H1 (cell line): ENCODE measurements around the gene UFC1. TPM values are rescaled to one million over a fixed set of nuclear protein-coding genes. Genes with fewer than 3 reads are reported as not detected.

Source experiments
- CTCF ChIA-PET: fragments of 300-600 bp; sonication (Branson Sonifier 250); formaldehyde crosslinking; loops from one replicate; lab custom pipeline; 2021; ENCODE audit not compliant: partially characterized antibody; lab: Charles Lee
- POLR2A ChIA-PET: fragments of 300-600 bp; sonication (Branson Sonifier 250); formaldehyde crosslinking; loops from one replicate; lab custom pipeline; 2021; ENCODE audit warnings: inconsistent platforms; ENCODE audit not compliant: partially characterized antibody; lab: Charles Lee
- DNase-seq, 2 experiments: peaks; one replicate each; pipeline versions ENCODE4 v3.0.0 to v3.0.0-alpha.2; 2010 to 2022; ENCODE audit warnings: low spot score in 2 of 2, low read depth in 1 of 2, mixed read lengths in 1 of 2
- FAIRE-seq: peaks from 2 replicates; lab custom pipeline; 2011; peaks lifted over from hg19 to GRCh38; lab: Jason Lieb, UNC
- H2AFZ ChIP-seq: 2 replicates; pipeline ENCODE4 v1.8.1; 2012; ENCODE audit warnings: low read length, inconsistent platforms
- H2AK5ac ChIP-seq: 2 replicates; pipeline ENCODE4 v1.6.1; 2013; ENCODE audit warnings: low read depth, low read length
- H2BK120ac ChIP-seq: replicated peaks from 2 replicates; pipeline ENCODE3; 2013; ENCODE audit warnings: low read depth, low read length, inconsistent platforms
- H2BK12ac ChIP-seq: 2 replicates; pipeline ENCODE4 v1.6.1; 2013; ENCODE audit warnings: low read depth, low read length
- H2BK15ac ChIP-seq: 2 replicates; pipeline ENCODE4 v1.6.1; 2013; ENCODE audit warnings: low read length
- H2BK20ac ChIP-seq: 2 replicates; pipeline ENCODE4 v1.6.1; 2013; ENCODE audit warnings: low read length
- H2BK5ac ChIP-seq: 2 replicates; pipeline ENCODE4 v1.6.1; 2013; ENCODE audit warnings: low read depth, low read length
- H3K14ac ChIP-seq: 2 replicates; pipeline ENCODE4 v1.6.1; 2013; ENCODE audit warnings: inconsistent platforms; ENCODE audit not compliant: insufficient read length
- H3K18ac ChIP-seq: 2 replicates; pipeline ENCODE4 v1.6.1; 2013; ENCODE audit warnings: low read length; ENCODE audit errors: extremely low read depth
- H3K23ac ChIP-seq: 2 replicates; pipeline ENCODE4 v1.6.1; 2013; ENCODE audit warnings: inconsistent platforms; ENCODE audit not compliant: insufficient read length
- H3K23me2 ChIP-seq: 2 replicates; pipeline ENCODE4 v1.6.1; 2013; ENCODE audit warnings: low read depth, low read length
- H3K27ac ChIP-seq: 2 replicates; pipeline ENCODE4 v1.6.1; 2011; ENCODE audit warnings: low read depth, low read length, inconsistent platforms
- H3K27me3 ChIP-seq, 4 experiments: replicated peaks in 1 of 4; 1 replicate in 1 of 4; 2 replicates in 3 of 4; pipeline versions ENCODE4 v1.6.1 to v1.8.1; 2011 to 2013; ENCODE audit warnings: low read length in 3 of 4, mild to moderate bottlenecking in 3 of 4, inconsistent platforms in 2 of 4, mixed read lengths in 2 of 4, moderate library complexity in 1 of 4; ENCODE audit not compliant: control insufficient read depth in 3 of 4, insufficient read depth in 3 of 4; ENCODE audit errors: extremely low read depth in 1 of 4
- H3K36me3 ChIP-seq, 4 experiments: 2 replicates each; pipeline versions ENCODE4 v1.6.1 to v1.8.1; 2011 to 2013; ENCODE audit warnings: mild to moderate bottlenecking in 4 of 4, low read length in 3 of 4, moderate library complexity in 2 of 4, control low read depth in 1 of 4, inconsistent platforms in 1 of 4; ENCODE audit not compliant: insufficient read depth in 4 of 4, control insufficient read depth in 2 of 4
- H3K4ac ChIP-seq: replicated peaks from 2 replicates; pipeline ENCODE3; 2013; ENCODE audit warnings: low read length, low read depth, mixed read lengths, inconsistent platforms; ENCODE audit not compliant: insufficient read length
- H3K4me1 ChIP-seq, 4 experiments: replicated peaks in 1 of 4; 1 replicate in 1 of 4; 2 replicates in 3 of 4; pipeline versions ENCODE4 v1.6.1 to v1.8.1; 2011 to 2013; ENCODE audit warnings: low read length in 3 of 4, inconsistent platforms in 2 of 4, mixed read lengths in 1 of 4; ENCODE audit not compliant: insufficient read depth in 4 of 4, control insufficient read depth in 3 of 4
- H3K4me2 ChIP-seq, 2 experiments: 2 replicates each; pipeline versions ENCODE4 v1.6.1 to v1.8.1; 2011 to 2013; ENCODE audit warnings: low read depth in 2 of 2, low read length in 2 of 2, control low read depth in 1 of 2, inconsistent platforms in 1 of 2, mild to moderate bottlenecking in 1 of 2; ENCODE audit not compliant: insufficient read depth in 1 of 2
- H3K4me3 ChIP-seq, 4 experiments: fragments of 200-600, 300-600 bp in 1 of 4; sonication (generic), shearing (Covaris generic), sonication (Bioruptor Twin) in 1 of 4; 2 replicates each; pipeline versions ENCODE4 v1.5.1 to v1.8.1; 2011 to 2016; ENCODE audit warnings: low read length in 4 of 4, low read depth in 3 of 4, control low read depth in 2 of 4, inconsistent platforms in 2 of 4, mild to moderate bottlenecking in 2 of 4, mixed read lengths in 1 of 4, moderate library complexity in 1 of 4; ENCODE audit not compliant: insufficient read depth in 2 of 4; ENCODE audit errors: extremely low read depth in 1 of 4
- H3K56ac ChIP-seq: replicated peaks from 2 replicates; pipeline ENCODE3; 2013; ENCODE audit warnings: low read depth, mild to moderate bottlenecking, mixed read lengths, low read length, inconsistent platforms; ENCODE audit not compliant: insufficient read length
- H3K79me1 ChIP-seq: 2 replicates; pipeline ENCODE4 v1.6.1; 2013; ENCODE audit warnings: low read depth, low read length, control low read depth
- H3K79me2 ChIP-seq, 2 experiments: 2 replicates each; pipeline versions ENCODE4 v1.6.1 to v1.8.1; 2012 to 2013; ENCODE audit warnings: low read length in 2 of 2, mild to moderate bottlenecking in 2 of 2, inconsistent platforms in 1 of 2; ENCODE audit not compliant: insufficient read depth in 2 of 2, control insufficient read depth in 1 of 2
- H3K9ac ChIP-seq, 4 experiments: replicated peaks in 1 of 4; 1 replicate in 1 of 4; 2 replicates in 3 of 4; pipeline versions ENCODE4 v1.6.1 to v1.8.1; 2011 to 2013; ENCODE audit warnings: low read depth in 3 of 4, low read length in 3 of 4, control low read depth in 2 of 4, mild to moderate bottlenecking in 2 of 4, moderate library complexity in 2 of 4, inconsistent platforms in 1 of 4; ENCODE audit errors: extremely low read depth in 1 of 4
- H3K9me3 ChIP-seq, 2 experiments: 2 replicates each; pipeline versions ENCODE4 v1.6.1 to v1.8.1; 2012 to 2013; ENCODE audit warnings: mild to moderate bottlenecking in 2 of 2, moderate library complexity in 2 of 2, control low read depth in 1 of 2, inconsistent platforms in 1 of 2, low read depth in 1 of 2, low read length in 1 of 2, mixed read lengths in 1 of 2; ENCODE audit not compliant: insufficient read depth in 2 of 2
- H4K20me1 ChIP-seq, 2 experiments: replicated peaks in 1 of 2; 2 replicates each; pipeline versions ENCODE3 to v1.8.1; 2011 to 2013; ENCODE audit warnings: inconsistent platforms in 2 of 2, low read length in 2 of 2, mild to moderate bottlenecking in 1 of 2; ENCODE audit not compliant: insufficient read depth in 2 of 2, control insufficient read depth in 1 of 2
- H4K5ac ChIP-seq: 2 replicates; pipeline ENCODE4 v1.6.1; 2013; ENCODE audit warnings: low read length, low read depth, mixed read lengths, inconsistent platforms; ENCODE audit not compliant: insufficient read length
- H4K8ac ChIP-seq: 2 replicates; pipeline ENCODE4 v1.8.0; 2013; ENCODE audit warnings: mild to moderate bottlenecking, moderate library complexity, low read length, inconsistent platforms; ENCODE audit not compliant: insufficient read depth; ENCODE audit errors: extremely low read depth
- H4K91ac ChIP-seq: replicated peaks from 2 replicates; pipeline ENCODE3; 2013; ENCODE audit warnings: low read length, mixed read lengths, inconsistent platforms; ENCODE audit not compliant: insufficient read length
- BACH1 ChIP-seq: IDR thresholded peaks from 2 replicates; pipeline ENCODE4 v1.6.1; 2012; ENCODE audit warnings: low read length, improper control_type of control experiment
- BRCA1 ChIP-seq: IDR thresholded peaks from 2 replicates; pipeline ENCODE4 v1.6.1; 2012; ENCODE audit warnings: low read depth, low read length, improper control_type of control experiment
- CBX5 ChIP-seq: fragments of 300-800, 300-1000 bp; sonication (generic); IDR thresholded peaks from 2 replicates; pipeline ENCODE4 v1.7.1; 2016; ENCODE audit warnings: antibody characterized with exemption, low read length, low read depth
- CHD2 ChIP-seq: IDR thresholded peaks from 2 replicates; pipeline ENCODE4 v1.6.1; 2012; ENCODE audit warnings: low read length, improper control_type of control experiment
- GABPA ChIP-seq: IDR thresholded peaks from 2 replicates; pipeline ENCODE4 v1.6.1; 2011; ENCODE audit warnings: mild to moderate bottlenecking, low read length, moderate library complexity, borderline replicate concordance; ENCODE audit not compliant: insufficient read depth
- HDAC6 ChIP-seq: IDR thresholded peaks from one replicate; pipeline ENCODE4 v1.7.1; 2012; ENCODE audit warnings: low read depth, mild to moderate bottlenecking, inconsistent platforms, low read length, moderate library complexity
- JUND ChIP-seq: IDR thresholded peaks from 2 replicates; pipeline ENCODE4 v1.6.1; 2011; ENCODE audit warnings: mild to moderate bottlenecking, improper control_type of control experiment, low read length
- KDM1A ChIP-seq: fragments of 200-600, 300-600 bp; sonication (generic); IDR thresholded peaks from 2 replicates; pipeline ENCODE4 v1.7.1; 2016; ENCODE audit warnings: mild to moderate bottlenecking, low read length, borderline replicate concordance
- RAD21 ChIP-seq, 2 experiments: IDR thresholded peaks in 1 of 2; conservative IDR thresholded peaks in 1 of 2; 2 replicates each; pipeline ENCODE4 v1.6.1; 2011; ENCODE audit warnings: low read depth in 2 of 2, low read length in 2 of 2, improper control_type of control experiment in 1 of 2, inconsistent platforms in 1 of 2, mild to moderate bottlenecking in 1 of 2, moderate library complexity in 1 of 2
- RNF2 ChIP-seq: fragments of 200-900, 300-1000 bp; sonication (generic); IDR thresholded peaks from 2 replicates; pipeline ENCODE4 v1.7.1; 2016; ENCODE audit warnings: borderline replicate concordance, low read depth, mild to moderate bottlenecking, antibody characterized with exemption, low read length; ENCODE audit not compliant: poor library complexity, severe bottlenecking; ENCODE audit errors: missing control alignments
- SAP30 ChIP-seq: fragments of 300-600 bp; sonication (generic); IDR thresholded peaks from 2 replicates; pipeline ENCODE4 v1.7.1; 2012; ENCODE audit warnings: low read length, moderate library complexity, mild to moderate bottlenecking, inconsistent platforms; ENCODE audit not compliant: insufficient read depth, insufficient replicate concordance
- SIX5 ChIP-seq: IDR thresholded peaks from 2 replicates; pipeline ENCODE4 v1.6.1; 2011; ENCODE audit warnings: mild to moderate bottlenecking, low read depth, low read length
- SP4 ChIP-seq: IDR thresholded peaks from 2 replicates; pipeline ENCODE4 v1.6.1; 2012; ENCODE audit warnings: low read length, inconsistent platforms
- TBP ChIP-seq: IDR thresholded peaks from 2 replicates; pipeline ENCODE4 v1.6.1; 2011; ENCODE audit warnings: low read depth, low read length, improper control_type of control experiment
- ZNF274 ChIP-seq: IDR thresholded peaks from 2 replicates; pipeline ENCODE4 v1.7.0; 2012; ENCODE audit warnings: low read length, borderline replicate concordance; ENCODE audit errors: extremely low read depth
- WGBS, 2 experiments: shearing (Covaris generic) in 1 of 2; methylation state at CpG; one replicate each; pipeline versions ENCODE4 v1.1.6 to v1.1.7; 2013 to 2015; ENCODE audit warnings: low lambda C conversion rate in 2 of 2, mixed read lengths in 2 of 2, inconsistent platforms in 1 of 2, low coverage in 1 of 2, missing lambda C conversion rate in 1 of 2; ENCODE audit not compliant: insufficient replicate concordance in 2 of 2, insufficient coverage in 1 of 2, insufficient read length in 1 of 2; ENCODE audit errors: extremely low coverage in 1 of 2, missing lambda C conversion rate in 1 of 2; 5-methylcytosine and 5-hydroxymethylcytosine counted together
- polyA plus RNA-seq, 7 experiments: library from polyadenylated mRNA; depleted of rRNA in 3 of 7; stranded (reverse) in 5 of 7; unstranded in 2 of 7; fragments of >200 nt in 5 of 7; fragments of 200-250 nt in 2 of 7; gene quantifications; 1 replicate in 5 of 7; 2 replicates in 1 of 7; 4 replicates in 1 of 7; pipeline versions ENCODE4 v1.2.1 to v1.2.3, GENCODE V29; 2011 to 2013; ENCODE audit warnings: missing spikeins in 2 of 7, mixed read lengths in 2 of 7
- total RNA-seq: library from RNA; stranded (reverse); fragmentation: NEBNext Ultra II Directional; extraction: Animal tissue kit (Norgen Biotek cat#: 25700); gene quantifications from 2 replicates; pipeline ENCODE4 v1.2.1, GENCODE V29; 2021

The UFC1 gene
- total and polyA plus RNA-seq, 2 of the 8 experiments (the other 6 are each of a cell fraction or from before 2014, with no cell fraction given), result 67.8 to 102 TPM

DNA sequence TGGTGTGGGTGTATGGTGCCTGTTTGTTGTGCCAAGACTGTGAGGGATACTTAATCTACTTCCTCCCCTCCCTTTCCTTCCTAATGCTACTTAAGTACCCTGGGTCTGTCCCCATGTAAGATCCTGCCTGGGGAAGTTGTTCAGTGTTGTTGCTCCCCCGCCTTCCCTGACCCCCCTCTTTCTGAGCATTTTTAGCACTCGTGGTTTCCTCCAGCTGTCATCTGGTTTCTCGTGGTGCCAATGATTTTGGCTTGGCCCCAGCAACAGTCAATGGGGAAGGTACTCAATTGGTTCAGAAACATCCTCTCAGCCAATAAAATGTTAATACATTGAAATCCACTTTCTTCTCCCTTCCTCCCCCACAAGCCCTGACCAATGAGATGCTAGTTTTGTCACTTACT lies 31.5 kb downstream of the UFC1 start:
- Histone ChIP-seq H2AK5ac (no peak overlapping the region), H4K8ac (no peak overlapping the region), H3K4me1 (no peaks in the 10 kb centered on the region), H3K4ac (no peak overlapping the region), H3K9me3 (no peaks in the 10 kb centered on the region), H3K4me3 (no peak overlapping the region), H3K36me3 (no peaks in the 10 kb centered on the region), H3K4me2 (no peak overlapping the region), H2BK120ac (no peak overlapping the region), H4K91ac (no peak overlapping the region), H3K23ac (no peak overlapping the region), H2BK5ac (no peak overlapping the region), H3K14ac (no peak overlapping the region), H3K27ac (no peak overlapping the region), H3K18ac (no peak overlapping the region), H3K79me1 (no peaks in the 10 kb centered on the region), H3K9ac (no peak overlapping the region), H3K27me3 (no peaks in the 10 kb centered on the region), H2BK15ac (no peak overlapping the region), H2BK20ac (no peak overlapping the region), H2AFZ (no peak overlapping the region), H3K23me2 (no peaks in the 10 kb centered on the region; the same call in 1 of the 2 replicates), H3K79me2 (no peaks in the 10 kb centered on the region), H4K20me1 (no peaks in the 10 kb centered on the region), H4K5ac (no peak overlapping the region), H3K56ac (no peak overlapping the region), H2BK12ac (no peak overlapping the region)
- CTCF ChIA-PET, result interaction anchor here (0.7 kb wide), 1 partner anchor 107 kb away, joined by 3 read pairs; no protein-coding TSS in a partner anchor
- DNase-seq, result no peak
- 73% methylated on average over 3 of the region's 3 CpGs; no CpG with 5 or more reads in 1 of the 2 experiments for WGBS, 2 experiments
- FAIRE-seq, result no peak
- POLR2A ChIA-PET, result no interaction called here
- TF ChIP-seq SIX5 (no peak), JUND (no peak), KDM1A (no peak), GABPA (no peak), RAD21 (IDR thresholded peaks at IDR 0.05 in 1 of 2, conservative IDR thresholded peaks at IDR 0.05 in 1 of 2; ENCODE audit: low read depth in 2 of 2, low read length in 2 of 2) (no peak), CHD2 (no peak), HDAC6 (no peak), BACH1 (no peak), SAP30 (no peak), ZNF274 (no peak), BRCA1 (no peak), TBP (no peak), CBX5 (no peak), SP4 (no peak), RNF2 (no peak)
